ENCODE results near the gene XRCC1.

DNA sequence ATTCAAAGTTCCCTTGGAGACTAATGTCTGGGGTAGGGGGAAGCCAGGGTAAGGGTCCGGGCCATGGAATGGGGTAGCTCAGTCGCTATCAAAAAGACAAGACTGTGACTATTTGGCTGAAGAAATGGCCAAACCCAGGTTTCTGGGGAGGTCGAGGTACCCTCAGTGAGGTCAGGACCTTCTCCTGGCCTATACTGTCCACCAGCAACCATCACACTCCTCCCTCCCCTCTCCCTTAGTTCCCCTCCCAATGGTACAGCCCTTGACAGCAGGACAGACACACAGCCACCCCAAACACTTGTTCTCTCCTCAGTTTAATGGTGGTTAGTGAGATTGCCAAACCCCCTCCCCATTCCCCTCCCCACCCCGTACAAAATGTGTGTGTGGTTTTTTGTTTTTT lies 46.7 kb upstream of the XRCC1 start:
- TF ChIP-seq, protein P1, sequence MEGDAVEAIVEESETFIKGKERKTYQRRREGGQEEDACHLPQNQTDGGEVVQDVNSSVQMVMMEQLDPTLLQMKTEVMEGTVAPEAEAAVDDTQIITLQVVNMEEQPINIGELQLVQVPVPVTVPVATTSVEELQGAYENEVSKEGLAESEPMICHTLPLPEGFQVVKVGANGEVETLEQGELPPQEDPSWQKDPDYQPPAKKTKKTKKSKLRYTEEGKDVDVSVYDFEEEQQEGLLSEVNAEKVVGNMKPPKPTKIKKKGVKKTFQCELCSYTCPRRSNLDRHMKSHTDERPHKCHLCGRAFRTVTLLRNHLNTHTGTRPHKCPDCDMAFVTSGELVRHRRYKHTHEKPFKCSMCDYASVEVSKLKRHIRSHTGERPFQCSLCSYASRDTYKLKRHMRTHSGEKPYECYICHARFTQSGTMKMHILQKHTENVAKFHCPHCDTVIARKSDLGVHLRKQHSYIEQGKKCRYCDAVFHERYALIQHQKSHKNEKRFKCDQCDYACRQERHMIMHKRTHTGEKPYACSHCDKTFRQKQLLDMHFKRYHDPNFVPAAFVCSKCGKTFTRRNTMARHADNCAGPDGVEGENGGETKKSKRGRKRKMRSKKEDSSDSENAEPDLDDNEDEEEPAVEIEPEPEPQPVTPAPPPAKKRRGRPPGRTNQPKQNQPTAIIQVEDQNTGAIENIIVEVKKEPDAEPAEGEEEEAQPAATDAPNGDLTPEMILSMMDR (IDR thresholded peaks at IDR 0.05) = no peak
- TF ChIP-seq EP300 (IDR thresholded peaks at IDR 0.05) = no peak
